Chondrocyte (in vitro differentiated cells): ENCODE results near the gene GSAP. TPM values are rescaled to one million over a fixed set of nuclear protein-coding genes. Genes with fewer than 3 reads are reported as not detected.
"Not testable (repeated sequence)": the region's sequence is repeated elsewhere in the genome, so short reads cannot be mapped to it uniquely, and the experiment has no call there.

Experiments
- DNase-seq: peaks from one replicate; pipeline ENCODE4 v3.0.0; 2021; ENCODE audit warnings: mixed read lengths, low spot score
- H3K27ac Mint-ChIP-seq: one replicate; pipeline ENCODE4 v1.8.0; 2021; ENCODE audit warnings: mild to moderate bottlenecking, moderate library complexity, mixed read lengths; ENCODE audit not compliant: unreplicated experiment
- H3K27me3 Mint-ChIP-seq: 2 replicates; pipeline ENCODE4 v1.8.0; 2021; ENCODE audit warnings: low read depth, mixed read lengths
- H3K36me3 Mint-ChIP-seq: 2 replicates; pipeline ENCODE4 v1.8.0; 2021; ENCODE audit warnings: low read depth, mixed read lengths
- H3K4me1 Mint-ChIP-seq: 2 replicates; pipeline ENCODE4 v1.8.0; 2021; ENCODE audit warnings: low read depth, mild to moderate bottlenecking, mixed read lengths
- H3K4me3 Mint-ChIP-seq: one replicate; pipeline ENCODE4 v1.8.0; 2021; ENCODE audit warnings: mild to moderate bottlenecking, moderate library complexity, mixed read lengths; ENCODE audit not compliant: unreplicated experiment
- H3K9me3 Mint-ChIP-seq: 2 replicates; pipeline ENCODE4 v1.8.0; 2021; ENCODE audit warnings: low read depth, mixed read lengths
- CTCF ChIP-seq: fragments of 200-600 bp; sonication (generic); IDR thresholded peaks from 2 replicates; pipeline ENCODE4 v1.5.0; 2021; ENCODE audit warnings: antibody characterized with exemption, mild to moderate bottlenecking, moderate library complexity
- long read RNA-seq: library from polyadenylated mRNA; stranded (forward); transcript quantifications from one replicate; pipeline ENCODE4 v2.0.0, GENCODE V29; 2021
- total RNA-seq: library from RNA; stranded (reverse); gene quantifications from 3 replicates; pipeline ENCODE4 v1.2.1, GENCODE V29; 2021

Gene GSAP
- total RNA-seq, result 0.58 to 3.1 TPM (median 1.9 TPM) in 3 replicates
- long read RNA-seq, partial matches to known transcripts, result 2 of 3 reads
- long read RNA-seq, other reads (novel, unspliced or antisense), result 0 of 3 reads

DNA sequence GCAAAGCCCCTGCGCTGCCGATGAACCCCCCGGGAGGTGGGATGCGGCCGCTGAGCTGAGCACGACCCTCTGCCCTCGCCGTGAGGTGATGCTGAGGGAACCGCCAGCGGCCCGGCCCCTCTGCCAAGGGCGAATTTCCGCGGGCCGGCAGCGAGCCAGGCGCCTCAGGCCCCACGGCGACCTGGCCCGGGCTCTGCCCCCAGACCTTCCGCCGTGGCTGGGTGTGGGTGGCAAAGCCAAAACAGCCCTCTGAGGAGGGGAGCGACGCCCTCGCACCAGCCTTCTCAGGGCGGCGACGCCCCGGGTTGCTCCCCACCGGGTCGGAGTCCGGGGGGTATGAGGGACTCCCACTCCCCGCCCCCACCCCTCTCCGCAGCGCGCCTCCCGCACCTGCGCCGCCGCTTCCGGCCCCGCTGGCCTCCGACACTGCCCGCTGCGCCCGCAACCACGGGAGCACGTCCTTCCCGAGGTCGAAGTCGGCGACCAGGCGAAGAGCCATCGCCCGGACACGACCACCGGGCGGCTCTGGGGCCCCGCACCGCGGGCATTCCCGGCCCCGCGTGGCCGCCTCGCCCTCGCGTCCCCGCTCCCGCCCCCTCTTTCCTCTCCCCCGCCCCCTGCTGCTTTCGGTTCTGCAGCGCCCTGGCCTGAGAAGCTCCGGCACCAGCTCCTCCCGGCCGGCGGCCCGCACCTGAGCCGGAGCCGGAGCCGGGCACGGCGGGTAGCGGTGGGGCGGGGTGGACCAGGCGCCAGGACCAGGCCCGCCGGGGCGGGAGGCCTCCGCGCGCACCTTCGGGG, at the start of gene GSAP:
Gene GSAP, minus strand, starts transcription at position 527 of the 798 bp plus-strand sequence. Its CDS starts 28 bp downstream, at position 499.
- peak; percentile 28 for TF ChIP-seq CTCF
- no peaks in the 10 kb centered on the region for H3K36me3 Mint-ChIP-seq
- no peak within 1 kb of the TSS for H3K27ac Mint-ChIP-seq
- H3K9me3 Mint-ChIP-seq, result no peaks in the 10 kb centered on the region
- no peaks in the 10 kb centered on the region for H3K27me3 Mint-ChIP-seq
- DNase-seq, result no peak
- H3K4me1 Mint-ChIP-seq, result peaks cover 23% of the 10 kb centered on the region
- peak within 1 kb of the TSS; percentile 66 for H3K4me3 Mint-ChIP-seq

DNA sequence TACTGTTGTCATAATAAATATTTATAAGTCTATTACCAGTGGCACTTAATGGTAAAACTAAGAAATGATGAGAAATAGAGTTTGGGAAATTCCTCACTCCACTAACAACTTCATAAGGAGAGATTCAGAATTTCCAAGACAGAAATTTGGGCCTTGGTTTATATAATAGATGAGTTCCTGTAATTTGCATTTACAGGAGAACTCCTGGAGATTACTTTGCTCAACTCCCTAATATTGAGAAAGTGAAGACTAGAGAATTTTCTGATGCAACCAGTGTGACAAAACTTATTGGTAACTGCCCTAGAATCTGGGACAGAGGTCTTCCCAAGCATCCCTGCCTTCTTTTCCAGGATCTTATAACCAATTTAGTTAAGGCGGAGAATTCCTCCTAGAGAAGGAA, 49.1 kb upstream of the GSAP start:
- H3K9me3 Mint-ChIP-seq, result peaks cover 10% of the 10 kb centered on the region
- H3K4me1 Mint-ChIP-seq, result peaks cover 4% of the 10 kb centered on the region
- no peaks in the 10 kb centered on the region for H3K27me3 Mint-ChIP-seq
- no peak for DNase-seq
- TF ChIP-seq CTCF, result no peak
- no peak overlapping the region for H3K4me3 Mint-ChIP-seq
- H3K27ac Mint-ChIP-seq, result no peak overlapping the region
- no peaks in the 10 kb centered on the region for H3K36me3 Mint-ChIP-seq

GRCh38 chr7:77464589-77464988, 48.4 kb upstream of the GSAP start:
- peaks cover 5% of the 10 kb centered on the region for H3K9me3 Mint-ChIP-seq
- peaks cover 4% of the 10 kb centered on the region for H3K4me1 Mint-ChIP-seq
- H3K27ac Mint-ChIP-seq, result no peak overlapping the region
- DNase-seq, result no peak
- H3K27me3 Mint-ChIP-seq, result no peaks in the 10 kb centered on the region
- H3K4me3 Mint-ChIP-seq, result no peak overlapping the region
- H3K36me3 Mint-ChIP-seq, result no peaks in the 10 kb centered on the region
- TF ChIP-seq CTCF, result no peak

DNA sequence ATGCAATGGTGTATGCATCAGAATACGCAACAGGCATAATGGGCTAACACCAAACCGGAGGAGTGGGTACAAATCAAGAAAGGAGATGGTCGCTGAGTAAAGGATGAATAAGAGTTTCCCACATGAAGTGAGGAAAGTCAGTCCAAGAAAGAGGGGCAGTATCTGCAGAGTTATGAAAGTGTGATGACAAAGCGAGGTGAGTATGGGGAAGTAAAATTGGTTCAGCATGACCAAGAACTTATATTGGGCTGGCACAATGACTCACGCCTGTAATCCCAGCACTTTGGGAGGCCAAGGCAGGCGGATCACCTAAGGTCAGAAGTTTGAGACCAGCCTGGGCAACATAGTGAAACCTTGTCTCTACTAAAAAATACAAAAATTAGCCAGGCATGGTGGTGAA, 47.5 kb upstream of the GSAP start:
- not testable (repeated sequence) for H3K9me3 Mint-ChIP-seq, H3K36me3 Mint-ChIP-seq, H3K27me3 Mint-ChIP-seq, H3K4me3 Mint-ChIP-seq, DNase-seq, H3K27ac Mint-ChIP-seq, H3K4me1 Mint-ChIP-seq

- no peak for TF ChIP-seq CTCF
- H3K36me3 Mint-ChIP-seq, result no peaks in the 10 kb centered on the region
- no peaks in the 10 kb centered on the region for H3K27me3 Mint-ChIP-seq
- H3K4me3 Mint-ChIP-seq, result no peak overlapping the region
- H3K27ac Mint-ChIP-seq, result no peak overlapping the region
- no peaks in the 10 kb centered on the region for H3K9me3 Mint-ChIP-seq
- DNase-seq, result no peak
- H3K4me1 Mint-ChIP-seq, result peaks cover 4% of the 10 kb centered on the region
These were observed 45.7 kb upstream of the GSAP start for GRCh38 chr7:77461842-77462241.

GRCh38 chr7:77461246-77461645, 45.1 kb upstream of the GSAP start:
- Mint-ChIP-seq H3K4me3 (no peak overlapping the region), H3K36me3 (no peaks in the 10 kb centered on the region), H3K27me3 (no peaks in the 10 kb centered on the region), H3K9me3 (no peaks in the 10 kb centered on the region), H3K27ac (no peak overlapping the region), H3K4me1 (peaks cover 4% of the 10 kb centered on the region)
- DNase-seq, result no peak
- no peak for TF ChIP-seq CTCF
